GM23338 (cell line): ENCODE measurements around the gene YPEL5. TPM values are rescaled to one million over a fixed set of nuclear protein-coding genes. Genes with fewer than 3 reads are reported as not detected.

Experiments
- ATAC-seq: fragments of 200-7000 bp; cut with Tn5 transposase; 3 replicates; pipeline ENCODE4 v1.9.1; 2020
- DNase-seq: peaks from one replicate; pipeline ENCODE4 v3.0.0-alpha.2; 2015; ENCODE audit warnings: low spot score
- H2AFZ ChIP-seq: fragments of 200-600 bp; sonication (generic); 2 replicates; pipeline ENCODE4 v1.8.0; 2016; ENCODE audit warnings: antibody characterized with exemption, mild to moderate bottlenecking, moderate library complexity
- H3F3A ChIP-seq: fragments of 200-600 bp; sonication (generic); replicated peaks from 2 replicates; pipeline ENCODE4 v1.8.0; 2017; ENCODE audit warnings: antibody characterized with exemption, mixed run types, low read depth
- H3K27ac ChIP-seq: fragments of 200-600 bp; sonication (generic); 2 replicates; pipeline ENCODE4 v1.6.1; 2016; ENCODE audit warnings: low read depth
- H3K27me3 ChIP-seq: fragments of 200-600 bp; sonication (generic); 2 replicates; pipeline ENCODE4 v1.8.0; 2016; ENCODE audit warnings: mild to moderate bottlenecking, mixed run types, moderate library complexity; ENCODE audit not compliant: insufficient read depth
- H3K36me3 ChIP-seq: fragments of 200-600 bp; sonication (generic); 2 replicates; pipeline ENCODE4 v1.8.0; 2016; ENCODE audit warnings: mild to moderate bottlenecking; ENCODE audit not compliant: insufficient read depth
- H3K4me1 ChIP-seq: fragments of 200-600 bp; sonication (generic); 2 replicates; pipeline ENCODE4 v1.8.0; 2016; ENCODE audit warnings: mild to moderate bottlenecking, moderate library complexity; ENCODE audit not compliant: insufficient read depth
- H3K4me2 ChIP-seq: fragments of 200-600 bp; sonication (generic); 2 replicates; pipeline ENCODE4 v1.7.1; 2017; ENCODE audit warnings: mixed run types
- H3K4me3 ChIP-seq: fragments of 200-600 bp; sonication (generic); 2 replicates; pipeline ENCODE4 v1.6.1; 2016; ENCODE audit warnings: mixed run types
- H3K79me2 ChIP-seq: fragments of 200-600 bp; sonication (generic); replicated peaks from 2 replicates; pipeline ENCODE4 v1.8.0; 2017; ENCODE audit warnings: mild to moderate bottlenecking; ENCODE audit not compliant: insufficient read depth
- H3K9me2 ChIP-seq: fragments of 200-600 bp; sonication (generic); 2 replicates; pipeline ENCODE4 v1.8.0; 2017; ENCODE audit not compliant: insufficient read depth
- H4K20me1 ChIP-seq: fragments of 200-600 bp; sonication (generic); replicated peaks from 2 replicates; pipeline ENCODE4 v1.8.0; 2017; ENCODE audit warnings: mild to moderate bottlenecking; ENCODE audit not compliant: insufficient read depth
- H3K27ac Mint-ChIP-seq: 2 replicates; pipeline ENCODE4 v1.8.0; 2020; ENCODE audit warnings: inconsistent platforms, mild to moderate bottlenecking, moderate library complexity, mixed read lengths
- H3K27me3 Mint-ChIP-seq: 3 replicates; pipeline ENCODE4 v1.8.0; 2022; ENCODE audit warnings: low read depth, mild to moderate bottlenecking, moderate library complexity, mixed read lengths, inconsistent platforms; ENCODE audit not compliant: insufficient read depth, poor library complexity
- H3K36me3 Mint-ChIP-seq: 3 replicates; pipeline ENCODE4 v1.8.0; 2021; ENCODE audit warnings: low read depth, mild to moderate bottlenecking, inconsistent platforms, moderate library complexity, mixed read lengths
- H3K4me1 Mint-ChIP-seq: 3 replicates; pipeline ENCODE4 v1.8.0; 2020; ENCODE audit warnings: mild to moderate bottlenecking, inconsistent platforms, mixed read lengths
- H3K4me3 Mint-ChIP-seq: 3 replicates; pipeline ENCODE4 v1.8.0; 2021; ENCODE audit warnings: moderate library complexity, mild to moderate bottlenecking, inconsistent platforms, mixed read lengths
- H3K9me3 Mint-ChIP-seq: 3 replicates; pipeline ENCODE4 v1.8.0; 2020; ENCODE audit warnings: moderate library complexity, mild to moderate bottlenecking, inconsistent platforms, mixed read lengths
- CREB1 ChIP-seq: fragments of 250-450 bp; sonication (Bioruptor Pico); IDR thresholded peaks from 2 replicates; pipeline ENCODE4 v1.5.0; 2020; ENCODE audit warnings: low read depth, mild to moderate bottlenecking, moderate library complexity
- EZH2phosphoT487 ChIP-seq: fragments of 200-600 bp; sonication (generic); IDR thresholded peaks from one replicate; pipeline ENCODE4 v1.8.1; 2018; ENCODE audit warnings: antibody characterized with exemption; ENCODE audit not compliant: unreplicated experiment
- JUNB ChIP-seq: IDR thresholded peaks from one replicate; pipeline ENCODE4 v1.6.1; 2016; ENCODE audit warnings: antibody characterized with exemption; ENCODE audit not compliant: unreplicated experiment
- POLR2AphosphoS5 ChIP-seq: IDR thresholded peaks from 2 replicates; pipeline ENCODE4 v1.6.1; 2016; ENCODE audit warnings: antibody characterized with exemption, low read depth
- STAT1 ChIP-seq: IDR thresholded peaks from one replicate; pipeline ENCODE4 v1.6.1; 2016; ENCODE audit warnings: antibody characterized with exemption; ENCODE audit not compliant: unreplicated experiment
- ZNF462 ChIP-seq: fragments of 250-450 bp; sonication (Bioruptor Pico); IDR thresholded peaks from 2 replicates; pipeline ENCODE4 v1.5.0; 2020; ENCODE audit warnings: mild to moderate bottlenecking, moderate library complexity
- polyA plus RNA-seq: library from polyadenylated mRNA; unstranded; fragments of >200 nt; fragmentation: Nextera tagmentation; extraction: Ambion mirVana; gene quantifications from 2 replicates; pipeline ENCODE4 v1.2.1, GENCODE V29; 2016
- total RNA-seq: library from RNA; depleted of rRNA; stranded (reverse); fragments of >200 nt; shearing (Covaris generic); gene quantifications from 2 replicates; pipeline ENCODE4 v1.2.3, GENCODE V29; 2014
- TF ChIP-seq, protein P1 (sequence below), 2 experiments: fragments of 200-600 bp in 1 of 2; sonication (generic) in 1 of 2; conservative IDR thresholded peaks; 2 replicates each; pipeline versions ENCODE4 v1.5.1 to v1.6.1; 2016 to 2017; ENCODE audit warnings: antibody characterized with exemption in 2 of 2, low read depth in 2 of 2, mild to moderate bottlenecking in 2 of 2, moderate library complexity in 1 of 2
- TF ChIP-seq, protein P2 (sequence below): IDR thresholded peaks from one replicate; pipeline ENCODE4 v1.6.1; 2018; ENCODE audit warnings: antibody characterized with exemption; ENCODE audit not compliant: unreplicated experiment
- TF ChIP-seq, protein P3 (sequence below): IDR thresholded peaks from 2 replicates; pipeline ENCODE4 v1.6.1; 2016; ENCODE audit warnings: antibody characterized with exemption

The YPEL5 gene
- total and polyA plus RNA-seq, 2 experiments from 2014 or later = 24.9 to 31.1 TPM

GRCh38 chr2:30172627-30173026, 25.8 kb downstream of the YPEL5 start (continued):
- TF ChIP-seq, protein P1, sequence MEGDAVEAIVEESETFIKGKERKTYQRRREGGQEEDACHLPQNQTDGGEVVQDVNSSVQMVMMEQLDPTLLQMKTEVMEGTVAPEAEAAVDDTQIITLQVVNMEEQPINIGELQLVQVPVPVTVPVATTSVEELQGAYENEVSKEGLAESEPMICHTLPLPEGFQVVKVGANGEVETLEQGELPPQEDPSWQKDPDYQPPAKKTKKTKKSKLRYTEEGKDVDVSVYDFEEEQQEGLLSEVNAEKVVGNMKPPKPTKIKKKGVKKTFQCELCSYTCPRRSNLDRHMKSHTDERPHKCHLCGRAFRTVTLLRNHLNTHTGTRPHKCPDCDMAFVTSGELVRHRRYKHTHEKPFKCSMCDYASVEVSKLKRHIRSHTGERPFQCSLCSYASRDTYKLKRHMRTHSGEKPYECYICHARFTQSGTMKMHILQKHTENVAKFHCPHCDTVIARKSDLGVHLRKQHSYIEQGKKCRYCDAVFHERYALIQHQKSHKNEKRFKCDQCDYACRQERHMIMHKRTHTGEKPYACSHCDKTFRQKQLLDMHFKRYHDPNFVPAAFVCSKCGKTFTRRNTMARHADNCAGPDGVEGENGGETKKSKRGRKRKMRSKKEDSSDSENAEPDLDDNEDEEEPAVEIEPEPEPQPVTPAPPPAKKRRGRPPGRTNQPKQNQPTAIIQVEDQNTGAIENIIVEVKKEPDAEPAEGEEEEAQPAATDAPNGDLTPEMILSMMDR (conservative IDR thresholded peaks at IDR 0.05; ENCODE audit: low read depth in 2 of 2) = no peak
- TF ChIP-seq POLR2AphosphoS5 (no peak), CREB1 (CRISPR knock-in tag) (no peak), JUNB (no peak), EZH2phosphoT487 (no peak)
- TF ChIP-seq, protein P2, sequence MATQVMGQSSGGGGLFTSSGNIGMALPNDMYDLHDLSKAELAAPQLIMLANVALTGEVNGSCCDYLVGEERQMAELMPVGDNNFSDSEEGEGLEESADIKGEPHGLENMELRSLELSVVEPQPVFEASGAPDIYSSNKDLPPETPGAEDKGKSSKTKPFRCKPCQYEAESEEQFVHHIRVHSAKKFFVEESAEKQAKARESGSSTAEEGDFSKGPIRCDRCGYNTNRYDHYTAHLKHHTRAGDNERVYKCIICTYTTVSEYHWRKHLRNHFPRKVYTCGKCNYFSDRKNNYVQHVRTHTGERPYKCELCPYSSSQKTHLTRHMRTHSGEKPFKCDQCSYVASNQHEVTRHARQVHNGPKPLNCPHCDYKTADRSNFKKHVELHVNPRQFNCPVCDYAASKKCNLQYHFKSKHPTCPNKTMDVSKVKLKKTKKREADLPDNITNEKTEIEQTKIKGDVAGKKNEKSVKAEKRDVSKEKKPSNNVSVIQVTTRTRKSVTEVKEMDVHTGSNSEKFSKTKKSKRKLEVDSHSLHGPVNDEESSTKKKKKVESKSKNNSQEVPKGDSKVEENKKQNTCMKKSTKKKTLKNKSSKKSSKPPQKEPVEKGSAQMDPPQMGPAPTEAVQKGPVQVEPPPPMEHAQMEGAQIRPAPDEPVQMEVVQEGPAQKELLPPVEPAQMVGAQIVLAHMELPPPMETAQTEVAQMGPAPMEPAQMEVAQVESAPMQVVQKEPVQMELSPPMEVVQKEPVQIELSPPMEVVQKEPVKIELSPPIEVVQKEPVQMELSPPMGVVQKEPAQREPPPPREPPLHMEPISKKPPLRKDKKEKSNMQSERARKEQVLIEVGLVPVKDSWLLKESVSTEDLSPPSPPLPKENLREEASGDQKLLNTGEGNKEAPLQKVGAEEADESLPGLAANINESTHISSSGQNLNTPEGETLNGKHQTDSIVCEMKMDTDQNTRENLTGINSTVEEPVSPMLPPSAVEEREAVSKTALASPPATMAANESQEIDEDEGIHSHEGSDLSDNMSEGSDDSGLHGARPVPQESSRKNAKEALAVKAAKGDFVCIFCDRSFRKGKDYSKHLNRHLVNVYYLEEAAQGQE = no peak

DNA sequence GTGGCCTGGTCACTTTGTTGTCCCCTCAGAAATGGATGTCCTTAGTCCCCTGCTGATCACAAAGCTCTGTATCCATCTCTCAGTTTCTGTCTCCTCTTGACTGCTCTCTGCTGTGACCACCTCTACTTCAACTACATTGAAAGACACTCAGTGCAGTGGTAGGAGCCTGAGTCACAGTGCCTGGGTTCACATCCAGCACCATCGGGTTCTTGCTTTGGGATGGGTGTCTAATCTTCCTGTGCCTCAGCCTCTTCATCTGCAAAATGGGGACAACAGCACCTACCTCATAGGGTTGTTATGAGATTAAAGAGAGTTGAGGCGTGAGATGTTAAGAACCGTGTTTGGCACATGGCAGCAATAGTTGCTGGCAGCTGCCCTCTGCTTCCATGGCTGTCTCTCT, 30.6 kb downstream of the YPEL5 start:
- H3K4me3 ChIP-seq = no peak overlapping the region
- H3K4me1 ChIP-seq = no peaks in the 10 kb centered on the region
- TF ChIP-seq CREB1 (CRISPR knock-in tag) = no peak
- TF ChIP-seq, protein P3, sequence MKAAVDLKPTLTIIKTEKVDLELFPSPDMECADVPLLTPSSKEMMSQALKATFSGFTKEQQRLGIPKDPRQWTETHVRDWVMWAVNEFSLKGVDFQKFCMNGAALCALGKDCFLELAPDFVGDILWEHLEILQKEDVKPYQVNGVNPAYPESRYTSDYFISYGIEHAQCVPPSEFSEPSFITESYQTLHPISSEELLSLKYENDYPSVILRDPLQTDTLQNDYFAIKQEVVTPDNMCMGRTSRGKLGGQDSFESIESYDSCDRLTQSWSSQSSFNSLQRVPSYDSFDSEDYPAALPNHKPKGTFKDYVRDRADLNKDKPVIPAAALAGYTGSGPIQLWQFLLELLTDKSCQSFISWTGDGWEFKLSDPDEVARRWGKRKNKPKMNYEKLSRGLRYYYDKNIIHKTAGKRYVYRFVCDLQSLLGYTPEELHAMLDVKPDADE = no peak
- no peak for TF ChIP-seq POLR2AphosphoS5
- TF ChIP-seq, protein P1 (conservative IDR thresholded peaks at IDR 0.05; ENCODE audit: low read depth in 2 of 2) = no peak
- TF ChIP-seq ZNF462 (CRISPR knock-in tag) = no peak
- TF ChIP-seq STAT1 = no peak
- Mint-ChIP-seq H3K4me1 (no peaks in the 10 kb centered on the region), H3K9me3 (no peaks in the 10 kb centered on the region), H3K4me3 (no peak overlapping the region), H3K27ac (no peak overlapping the region), H3K27me3 (no peaks in the 10 kb centered on the region), H3K36me3 (no peaks in the 10 kb centered on the region)
- H3F3A ChIP-seq = no peaks in the 10 kb centered on the region
- no peaks in the 10 kb centered on the region for H3K27me3 ChIP-seq
- ATAC-seq = no peak
- H3K27ac ChIP-seq = no peak overlapping the region
- H3K79me2 ChIP-seq = no peaks in the 10 kb centered on the region
- H3K9me2 ChIP-seq = peaks cover 3% of the 10 kb centered on the region; the same call in 1 of the 2 replicates
- no peak overlapping the region for H2AFZ ChIP-seq
- no peaks in the 10 kb centered on the region for H4K20me1 ChIP-seq
- no peak for DNase-seq
- H3K36me3 ChIP-seq = no peaks in the 10 kb centered on the region
- no peak overlapping the region for H3K4me2 ChIP-seq
